Smooth muscle cell (in vitro differentiated cells): ENCODE results near the gene PTPRO. TPM values are rescaled to one million over a fixed set of nuclear protein-coding genes. Genes with fewer than 3 reads are reported as not detected.

Experiments used
- DNase-seq: peaks from one replicate; lab custom pipeline; 2025; ENCODE audit not compliant: unreplicated experiment; lab: John Stamatoyannopoulos, UW
- H2AFZ ChIP-seq: fragments of 200-600 bp; sonication (generic); 2 replicates; pipeline ENCODE4 v1.6.0; 2016; ENCODE audit warnings: antibody characterized with exemption, low read depth, mild to moderate bottlenecking
- H3F3A ChIP-seq: fragments of 200-600 bp; sonication (generic); 2 replicates; pipeline ENCODE4 v1.6.0; 2017; ENCODE audit warnings: antibody characterized with exemption, low read depth
- H3K27ac ChIP-seq: fragments of 200-600 bp; sonication (generic); 2 replicates; pipeline ENCODE4 v1.5.1; 2016; ENCODE audit warnings: low read depth, mild to moderate bottlenecking
- H3K27me3 ChIP-seq: fragments of 200-600 bp; sonication (generic); 2 replicates; pipeline ENCODE4 v1.6.1; 2016; ENCODE audit warnings: low read depth, mild to moderate bottlenecking
- H3K36me3 ChIP-seq: fragments of 200-600 bp; sonication (generic); 2 replicates; pipeline ENCODE4 v1.5.1; 2016; ENCODE audit warnings: low read depth
- H3K4me1 ChIP-seq: fragments of 200-600 bp; sonication (generic); 2 replicates; pipeline ENCODE4 v1.5.1; 2016; ENCODE audit warnings: low read depth
- H3K4me2 ChIP-seq: fragments of 200-600 bp; sonication (generic); 2 replicates; pipeline ENCODE4 v1.6.0; 2016; ENCODE audit warnings: mild to moderate bottlenecking
- H3K4me3 ChIP-seq: fragments of 200-600 bp; sonication (generic); 2 replicates; pipeline ENCODE4 v1.5.1; 2016; ENCODE audit warnings: mild to moderate bottlenecking
- H3K79me2 ChIP-seq: fragments of 200-600 bp; sonication (generic); 2 replicates; pipeline ENCODE4 v1.6.0; 2016; ENCODE audit warnings: low read depth, mild to moderate bottlenecking
- H3K9ac ChIP-seq: fragments of 200-600 bp; sonication (generic); 2 replicates; pipeline ENCODE4 v1.6.0; 2016; ENCODE audit warnings: low read depth
- H3K9me3 ChIP-seq: fragments of 200-600 bp; sonication (generic); replicated peaks from 2 replicates; pipeline ENCODE4 v1.5.1; 2016; ENCODE audit warnings: low read depth
- H4K20me1 ChIP-seq: fragments of 200-600 bp; sonication (generic); 2 replicates; pipeline ENCODE4 v1.6.0; 2016; ENCODE audit warnings: low read depth
- CTCF ChIP-seq: fragments of 200-600 bp; sonication (generic); IDR thresholded peaks from 2 replicates; pipeline ENCODE4 v1.5.1; 2017; ENCODE audit warnings: borderline replicate concordance, mild to moderate bottlenecking, antibody characterized with exemption; ENCODE audit not compliant: insufficient read depth, poor library complexity, severe bottlenecking
- WGBS: methylation state at CpG from one replicate; pipeline ENCODE4 v1.1.7; 2016; ENCODE audit warnings: low lambda C conversion rate; 5-methylcytosine and 5-hydroxymethylcytosine counted together
- polyA plus RNA-seq: library from polyadenylated mRNA; unstranded; fragments of >200 nt; fragmentation: Nextera tagmentation; extraction: Ambion mirVana; gene quantifications from 2 replicates; pipeline ENCODE4 v1.2.1, GENCODE V29; 2016
- total RNA-seq: library from RNA; depleted of rRNA; stranded (reverse); fragments of >200 nt; gene quantifications from 2 replicates; pipeline ENCODE4 v1.2.3, GENCODE V29; 2014

The PTPRO gene
- total and polyA plus RNA-seq, 2 experiments from 2014 or later = not detected

DNA sequence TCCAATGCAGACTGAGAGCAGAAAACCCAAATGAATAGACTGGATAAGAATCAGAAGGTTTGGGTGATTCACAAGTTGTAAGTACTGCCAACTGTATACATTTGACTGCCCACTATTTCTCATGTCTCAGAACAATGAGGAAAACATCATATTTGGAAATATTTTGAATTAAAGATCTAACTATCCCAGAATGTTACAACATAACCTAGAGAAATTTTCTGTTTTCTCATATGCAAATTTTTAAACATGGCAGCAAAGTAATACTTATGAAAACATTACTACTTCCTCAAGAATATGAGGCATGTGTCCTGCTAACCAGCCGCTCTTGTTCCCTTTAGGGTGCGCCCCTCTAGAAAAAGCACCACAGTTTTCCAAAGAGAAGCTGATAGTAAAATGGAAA is 179.9 kb downstream of the PTPRO start:
- Histone ChIP-seq H3K9me3 (no peaks in the 10 kb centered on the region), H3K27ac (no peak overlapping the region), H4K20me1 (no peaks in the 10 kb centered on the region), H2AFZ (no peak overlapping the region), H3K79me2 (no peaks in the 10 kb centered on the region), H3K4me3 (no peak overlapping the region), H3K4me1 (no peaks in the 10 kb centered on the region), H3K27me3 (peaks cover 7% of the 10 kb centered on the region), H3K4me2 (no peak overlapping the region), H3K9ac (no peak overlapping the region), H3F3A (no peaks in the 10 kb centered on the region), H3K36me3 (no peaks in the 10 kb centered on the region)
- 47% methylated on average over 2 of the region's 2 CpGs for WGBS
- no peak for DNase-seq
- TF ChIP-seq CTCF = no peak

DNA sequence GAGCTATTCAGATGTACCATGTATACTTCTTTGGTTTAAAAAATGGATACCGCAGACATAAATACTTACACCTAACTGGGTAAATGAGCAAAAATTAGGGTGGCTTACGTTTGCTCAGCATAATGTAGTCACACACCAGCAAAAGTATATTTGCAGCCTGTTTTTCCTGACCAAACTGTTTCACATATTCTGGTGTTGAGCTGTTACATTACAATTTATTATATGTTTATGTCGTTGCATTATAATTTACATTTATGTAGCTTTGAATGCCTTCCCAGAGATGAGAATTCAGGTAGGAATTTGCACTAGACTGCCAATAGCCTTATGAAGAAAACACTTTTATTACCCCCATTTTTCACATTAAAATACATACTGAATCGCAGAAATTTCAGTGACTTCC is 183.3 kb downstream of the PTPRO start:
- Histone ChIP-seq H3K4me1 (no peaks in the 10 kb centered on the region), H2AFZ (no peak overlapping the region), H3F3A (no peaks in the 10 kb centered on the region), H4K20me1 (no peaks in the 10 kb centered on the region), H3K4me3 (no peak overlapping the region), H3K36me3 (no peaks in the 10 kb centered on the region), H3K9me3 (no peaks in the 10 kb centered on the region), H3K79me2 (no peaks in the 10 kb centered on the region), H3K9ac (no peak overlapping the region), H3K4me2 (no peak overlapping the region), H3K27ac (no peak overlapping the region), H3K27me3 (peaks cover 7% of the 10 kb centered on the region)
- WGBS = 85% methylated on average over 4 of the region's 4 CpGs
- TF ChIP-seq CTCF = no peak
- DNase-seq = no peak

- H3K4me1 ChIP-seq = peaks cover 4% of the 10 kb centered on the region
- no peak overlapping the region for H2AFZ ChIP-seq
- H3F3A ChIP-seq = no peaks in the 10 kb centered on the region
- H3K36me3 ChIP-seq = no peaks in the 10 kb centered on the region
- 63% methylated on average over 4 of the region's 4 CpGs for WGBS
- H3K9me3 ChIP-seq = no peaks in the 10 kb centered on the region
- no peak overlapping the region for H3K9ac ChIP-seq
- H4K20me1 ChIP-seq = no peaks in the 10 kb centered on the region
- no peak for DNase-seq
- H3K27me3 ChIP-seq = no peaks in the 10 kb centered on the region
- H3K4me3 ChIP-seq = no peak overlapping the region
- no peak overlapping the region for H3K27ac ChIP-seq
- no peak overlapping the region for H3K4me2 ChIP-seq
- no peaks in the 10 kb centered on the region for H3K79me2 ChIP-seq
- TF ChIP-seq CTCF = no peak
Measured at GRCh38 chr12:15515010-15515409, 192.7 kb downstream of the PTPRO start.

GRCh38 chr12:15520083-15520482 is 197.8 kb downstream of the PTPRO start:
- TF ChIP-seq CTCF = no peak
- Histone ChIP-seq H3K4me1 (peaks cover 4% of the 10 kb centered on the region), H3K4me2 (no peak overlapping the region), H3F3A (no peaks in the 10 kb centered on the region), H2AFZ (no peak overlapping the region), H3K27ac (no peak overlapping the region), H3K9me3 (no peaks in the 10 kb centered on the region), H4K20me1 (no peaks in the 10 kb centered on the region), H3K9ac (no peak overlapping the region), H3K4me3 (no peak overlapping the region), H3K27me3 (no peaks in the 10 kb centered on the region), H3K79me2 (no peaks in the 10 kb centered on the region), H3K36me3 (no peaks in the 10 kb centered on the region)
- WGBS = 87% methylated on average over 2 of the region's 2 CpGs
- no peak for DNase-seq
